Amniotic epithelial cell (primary cell): ENCODE measurements around the gene TBC1D10A.

Source experiments
- DNase-seq: peaks from one replicate; pipeline ENCODE4 v3.0.0-alpha.2; 2010; ENCODE audit warnings: low read depth

TBC1D10A gene

GRCh38 chr22:30299322-30299721 is 27.4 kb downstream of the TBC1D10A start:
- DNase-seq = no peak

- DNase-seq = no peak
Measured at GRCh38 chr22:30297991-30298701, 28.6 kb downstream of the TBC1D10A start.

- no peak for DNase-seq
Measured at GRCh38 chr22:30297276-30297990, 29.3 kb downstream of the TBC1D10A start.

- DNase-seq = no peak
Measured at GRCh38 chr22:30296833-30297232, 29.9 kb downstream of the TBC1D10A start.

- no peak for DNase-seq
Measured at GRCh38 chr22:30296324-30296723, 30.4 kb downstream of the TBC1D10A start.

- no peak for DNase-seq
Measured at GRCh38 chr22:30295576-30295975, 31.2 kb downstream of the TBC1D10A start.

GRCh38 chr22:30294830-30295229 is 31.9 kb downstream of the TBC1D10A start:
- DNase-seq = no peak

GRCh38 chr22:30294066-30294465 is 32.7 kb downstream of the TBC1D10A start:
- DNase-seq = no peak

GRCh38 chr22:30293026-30293425 is 33.7 kb downstream of the TBC1D10A start:
- DNase-seq = no peak

- no peak for DNase-seq
Measured at GRCh38 chr22:30292069-30292970, 34.4 kb downstream of the TBC1D10A start.

GRCh38 chr22:30291058-30291892 is 35.5 kb downstream of the TBC1D10A start:
- peak; percentile 71 for DNase-seq

GRCh38 chr22:30290342-30291057 is 36.2 kb downstream of the TBC1D10A start:
- DNase-seq = peak; percentile 58

- no peak for DNase-seq
Measured at GRCh38 chr22:30289980-30290313, 36.8 kb downstream of the TBC1D10A start.

- DNase-seq = peak; percentile 98
Measured at GRCh38 chr22:30289141-30289979, 37.4 kb downstream of the TBC1D10A start, which contains the start of gene CASTOR1. Gene CASTOR1 (minus strand): TSS chr22:30289505. CDS start chr22:30289497, 8 bp downstream.

GRCh38 chr22:30288419-30289140 is 38.2 kb downstream of the TBC1D10A start:
- no peak for DNase-seq

GRCh38 chr22:30287648-30288418 is 38.9 kb downstream of the TBC1D10A start:
- peak; percentile 90 for DNase-seq

- no peak for DNase-seq
Measured at GRCh38 chr22:30286813-30287647, 39.7 kb downstream of the TBC1D10A start.

GRCh38 chr22:30286331-30286730 is 40.4 kb downstream of the TBC1D10A start:
- no peak for DNase-seq
